Activated T-cell treated with anti-CD3 and anti-CD28 coated beads, Interleukin-2, amount 50 U/mL, for 48 hours (primary cell): Measurements from ENCODE around the gene DBF4B.

Experiments used
- DNase-seq, 2 experiments: peaks; one replicate each; pipeline ENCODE4 v3.0.0-alpha.2; 2020

The DBF4B gene

GRCh38 chr17:44760474-44761308 lies 52.2 kb downstream of the DBF4B start:
- DNase-seq: no peak

GRCh38 chr17:44761932-44762810 lies 53.7 kb downstream of the DBF4B start:
- no peak for DNase-seq

DNA sequence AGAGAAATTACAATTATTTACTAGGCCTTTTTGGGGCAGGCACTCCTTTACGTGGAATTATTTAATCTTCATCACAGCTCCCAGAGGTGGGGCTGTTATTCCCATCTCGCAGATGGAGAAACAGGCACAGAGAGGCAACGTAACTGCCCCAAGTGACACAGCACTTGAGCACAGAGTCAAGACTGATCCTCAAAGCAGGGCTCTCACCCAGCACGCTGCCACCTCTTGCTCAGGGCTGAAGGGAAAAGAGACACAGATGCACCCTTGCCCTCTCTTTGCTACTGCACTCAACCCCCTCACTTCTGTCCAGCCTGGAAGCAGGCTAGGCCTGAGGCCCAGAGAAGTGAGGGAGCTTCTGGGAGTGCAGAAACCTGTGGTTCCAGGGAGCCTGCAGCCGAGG lies 54.7 kb downstream of the DBF4B start:
- no peak for DNase-seq

DNA sequence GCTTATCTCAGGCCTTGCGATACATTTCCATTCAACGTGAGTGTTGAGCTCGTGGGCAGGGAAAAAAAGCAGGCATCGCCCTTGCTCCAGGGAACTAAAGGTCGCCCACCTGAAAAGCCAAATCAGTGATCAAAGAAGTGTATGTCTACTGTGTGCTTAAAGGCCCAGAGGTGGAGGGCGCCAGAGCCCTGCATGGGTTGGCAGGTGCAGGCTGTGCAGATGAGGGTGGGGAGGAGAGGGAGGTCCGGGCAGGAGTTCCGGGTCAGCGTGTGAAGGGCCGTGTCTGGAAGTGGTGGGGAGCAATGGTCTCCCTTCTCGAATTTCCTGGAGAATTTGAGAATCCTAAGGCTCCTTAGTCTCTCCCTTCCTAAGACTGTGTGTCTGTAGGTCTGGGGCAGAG lies 57.5 kb downstream of the DBF4B start:
- DNase-seq: no peak

DNA sequence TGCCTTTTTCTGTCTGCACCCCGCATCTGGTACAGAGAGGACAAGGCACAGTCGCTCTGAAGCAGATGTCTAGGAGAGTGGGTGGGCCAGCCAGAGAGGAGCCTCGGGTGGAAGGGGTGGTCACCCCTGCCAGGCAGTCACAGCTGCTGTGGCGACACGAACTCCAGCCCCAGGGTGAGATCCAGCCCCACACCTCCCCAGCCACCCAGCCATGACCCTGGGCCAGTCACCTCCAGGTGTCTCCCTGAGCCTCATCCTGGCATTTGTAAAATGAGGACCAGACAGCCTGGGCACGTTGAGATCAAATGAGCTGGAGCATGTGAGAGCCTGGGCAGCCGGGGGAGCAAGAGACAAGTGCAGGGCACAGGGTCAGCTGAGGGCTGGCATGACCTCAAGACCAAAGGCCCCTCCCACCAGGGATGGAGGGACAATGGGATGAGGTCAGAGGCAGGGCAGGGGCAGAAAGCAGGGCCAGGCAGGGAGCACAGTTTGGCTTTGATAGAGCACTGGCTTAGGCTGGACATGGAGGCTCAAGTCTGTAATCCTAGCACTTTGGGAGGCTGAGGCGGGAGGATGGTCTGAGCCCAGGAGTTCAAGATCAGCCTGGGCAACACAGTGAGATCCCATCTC lies 58.1 kb downstream of the DBF4B start:
- DNase-seq: no peak

- no peak for DNase-seq
Observed at GRCh38 chr17:44767493-44767892, 59.0 kb downstream of the DBF4B start.

DNA sequence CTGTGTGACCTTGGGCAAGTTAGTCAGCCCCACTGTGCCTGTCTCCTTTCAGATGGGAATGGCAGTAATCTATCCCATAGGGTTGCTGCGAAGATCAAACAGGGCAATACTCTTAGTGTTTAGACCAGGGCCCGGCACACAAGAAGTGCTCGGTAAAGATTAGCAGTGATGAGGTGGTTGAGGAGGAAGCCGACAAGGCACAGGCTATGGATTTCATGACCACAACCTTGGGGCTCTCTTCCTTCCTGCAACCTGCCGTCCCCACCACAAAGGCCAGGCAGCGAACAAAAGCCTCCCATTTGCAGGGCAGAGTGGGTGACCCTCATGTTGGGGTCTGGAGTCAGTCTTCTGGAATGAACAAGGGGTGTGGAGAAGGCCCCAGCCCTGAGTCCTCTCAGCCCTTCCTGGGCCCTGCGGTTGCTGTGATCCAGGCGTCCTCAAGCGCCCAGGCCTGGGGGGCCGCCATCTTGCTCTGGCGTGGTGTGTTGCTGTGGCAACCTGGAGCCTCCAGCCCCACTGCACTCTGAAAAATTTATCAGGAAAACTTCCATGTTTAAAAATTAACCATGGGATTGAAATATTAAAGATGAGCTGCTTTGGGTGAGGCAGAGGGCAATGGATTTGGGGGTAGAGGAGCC lies 60.2 kb downstream of the DBF4B start:
- DNase-seq: no peak

- no peak for DNase-seq
Observed at GRCh38 chr17:44769230-44769629, 60.8 kb downstream of the DBF4B start.

GRCh38 chr17:44769647-44770084 lies 61.2 kb downstream of the DBF4B start:
- no peak for DNase-seq

DNA sequence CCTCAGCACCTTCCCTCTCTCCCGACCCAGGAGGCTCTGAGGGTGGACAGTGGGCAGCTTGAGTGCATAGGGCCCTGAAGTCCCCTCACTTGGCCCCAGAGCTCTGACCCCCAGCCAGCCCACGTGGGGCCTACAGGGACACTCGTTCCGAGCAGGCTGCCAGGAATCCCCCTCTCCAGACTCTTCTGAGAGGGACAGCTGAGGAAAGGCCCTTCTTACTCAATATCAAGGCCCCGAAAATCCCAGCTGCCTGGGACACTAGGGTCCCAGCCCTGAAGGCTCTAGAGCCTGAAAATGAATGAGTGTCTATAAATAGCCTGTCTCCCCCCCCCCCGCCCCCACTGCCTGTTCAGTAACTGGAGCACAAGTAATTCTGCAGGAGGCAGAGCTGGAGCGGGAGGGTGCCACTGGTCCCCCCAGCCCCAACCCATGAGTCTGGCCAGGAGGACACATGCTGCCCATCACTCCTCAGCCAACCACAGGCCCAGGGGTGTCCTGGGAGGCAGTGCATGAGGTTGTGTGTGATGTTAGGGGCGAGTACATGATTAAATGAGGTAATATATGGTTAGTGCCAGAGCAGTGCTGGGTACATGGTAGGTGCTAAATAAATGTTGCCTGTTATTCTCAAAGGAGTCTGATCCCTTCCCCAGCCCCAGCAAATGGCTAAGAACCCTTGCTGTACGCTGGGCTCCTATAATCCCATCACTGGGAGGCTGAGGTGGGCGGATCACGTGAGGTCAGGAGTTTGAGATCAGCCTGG lies 61.9 kb downstream of the DBF4B start:
- no peak for DNase-seq

DNA sequence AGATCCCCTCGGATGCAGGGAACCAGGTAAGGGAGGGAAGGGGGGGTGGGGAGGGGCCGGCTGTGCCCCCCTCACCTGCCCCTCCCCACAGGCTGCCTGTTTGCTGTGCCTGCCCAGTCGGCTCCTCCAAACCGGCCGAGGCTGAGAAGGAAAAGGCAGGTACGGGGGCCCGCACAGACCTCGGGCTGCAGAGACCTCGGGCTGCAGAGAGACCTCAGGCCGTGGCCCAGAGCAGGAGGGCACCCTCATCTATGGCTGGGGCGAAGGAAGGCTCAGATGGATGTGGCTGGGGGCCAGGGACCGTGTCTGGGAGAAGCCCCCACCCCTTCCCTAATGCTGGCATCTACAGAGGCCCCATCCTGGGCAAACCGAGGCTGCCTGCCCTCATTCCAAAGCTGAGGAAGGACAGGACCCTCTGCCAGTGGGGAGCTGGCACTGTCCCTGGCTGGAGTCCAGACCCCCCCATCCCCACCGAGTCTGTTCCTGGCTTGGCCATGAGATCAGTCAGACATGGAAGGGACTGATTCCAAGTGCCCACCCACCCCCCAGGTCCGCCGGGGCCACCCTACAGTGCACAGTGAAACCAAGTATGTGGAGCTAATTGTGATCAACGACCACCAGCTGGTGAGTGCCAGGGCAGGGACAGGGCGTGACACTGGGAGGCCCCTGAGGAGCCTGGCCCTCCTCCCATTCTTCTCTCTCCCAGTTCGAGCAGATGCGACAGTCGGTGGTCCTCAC lies 64.0 kb downstream of the DBF4B start:
- DNase-seq: no peak

DNA sequence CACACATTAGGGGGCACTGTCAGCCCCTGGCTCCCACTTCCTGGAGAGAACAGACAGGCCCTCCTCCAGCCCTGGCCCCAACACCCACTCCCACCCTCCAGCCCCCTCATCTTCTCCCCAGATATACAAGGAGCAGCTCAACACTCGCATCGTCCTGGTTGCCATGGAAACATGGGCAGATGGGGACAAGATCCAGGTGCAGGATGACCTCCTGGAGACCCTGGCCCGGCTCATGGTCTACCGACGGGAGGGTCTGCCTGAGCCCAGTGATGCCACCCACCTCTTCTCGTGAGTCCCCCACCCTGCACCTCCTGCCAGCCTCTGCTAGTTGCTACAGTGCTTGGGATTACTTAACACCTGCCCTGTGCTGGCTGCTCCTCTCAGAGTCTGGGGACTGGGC lies 64.7 kb downstream of the DBF4B start:
- DNase-seq: no peak

DNA sequence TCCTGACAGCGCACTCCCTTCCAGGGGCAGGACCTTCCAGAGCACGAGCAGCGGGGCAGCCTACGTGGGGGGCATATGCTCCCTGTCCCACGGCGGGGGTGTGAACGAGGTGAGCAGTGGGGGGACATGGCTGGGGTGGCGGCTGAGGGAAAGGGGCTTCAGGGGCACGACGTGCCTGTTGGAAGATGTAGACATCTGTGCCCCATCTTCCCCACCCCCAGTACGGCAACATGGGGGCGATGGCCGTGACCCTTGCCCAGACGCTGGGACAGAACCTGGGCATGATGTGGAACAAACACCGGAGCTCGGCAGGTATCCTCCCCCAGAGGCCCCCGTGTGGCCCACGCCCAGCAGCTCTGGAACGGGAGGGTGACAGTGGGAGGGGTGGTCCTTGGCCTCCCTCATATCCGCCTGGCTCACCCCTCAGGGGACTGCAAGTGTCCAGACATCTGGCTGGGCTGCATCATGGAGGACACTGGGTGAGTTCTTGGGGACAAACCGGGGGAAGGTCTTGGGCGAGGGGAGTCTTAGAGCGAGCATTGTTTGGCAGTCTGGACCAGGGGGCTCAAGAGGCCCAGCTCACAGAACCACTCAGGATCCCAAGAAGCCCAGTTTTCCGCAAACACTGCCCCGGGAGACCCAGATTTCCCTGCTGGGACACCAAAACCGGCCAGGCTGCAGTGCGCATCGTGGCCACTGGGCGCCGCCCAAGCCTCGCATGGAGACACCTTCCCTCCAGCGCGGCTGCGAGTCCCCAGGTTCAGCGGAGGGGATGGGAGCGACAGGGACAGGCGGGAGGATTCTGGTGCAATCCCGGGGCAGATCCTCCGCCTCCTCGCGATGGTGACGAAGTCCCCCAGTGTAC lies 66.0 kb downstream of the DBF4B start:
- peak; percentile 95 to 97 for DNase-seq

- DNase-seq: peak; percentile 99
Observed at GRCh38 chr17:44775136-44775837, 66.8 kb downstream of the DBF4B start.

- no peak for DNase-seq
Observed at GRCh38 chr17:44775838-44776621, 67.6 kb downstream of the DBF4B start.

DNA sequence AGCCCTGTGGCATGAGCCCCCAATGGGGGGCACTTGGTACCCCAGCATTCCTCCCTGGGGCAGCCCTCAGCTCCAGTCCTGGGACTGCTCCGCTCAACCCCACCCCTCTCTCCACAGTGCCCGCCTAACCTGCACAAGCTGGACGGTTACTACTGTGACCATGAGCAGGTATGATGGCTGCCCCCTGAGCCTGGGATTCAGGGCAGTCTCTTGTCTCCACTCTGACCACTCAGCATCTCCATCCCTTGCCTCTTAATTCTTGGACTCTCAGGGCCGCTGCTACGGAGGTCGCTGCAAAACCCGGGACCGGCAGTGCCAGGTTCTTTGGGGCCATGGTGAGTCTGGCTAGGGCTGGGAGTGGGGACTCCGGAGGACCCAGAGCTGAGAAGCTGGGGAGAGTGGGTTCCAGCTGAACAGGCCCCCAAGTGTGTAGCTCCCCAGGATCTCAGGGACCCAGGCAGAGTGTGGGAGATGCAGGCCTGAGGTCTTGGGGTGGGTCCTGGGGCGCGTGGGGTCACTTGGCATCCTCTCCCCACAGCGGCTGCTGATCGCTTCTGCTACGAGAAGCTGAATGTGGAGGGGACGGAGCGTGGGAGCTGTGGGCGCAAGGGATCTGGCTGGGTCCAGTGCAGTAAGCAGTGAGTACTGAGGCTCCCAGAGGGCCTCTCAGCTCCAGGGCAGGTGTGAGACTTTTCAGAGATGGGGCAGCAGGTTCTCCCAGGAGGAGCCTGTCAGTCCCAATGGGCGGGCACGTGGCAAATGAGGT lies 68.3 kb downstream of the DBF4B start:
- DNase-seq: no peak

- DNase-seq: no peak
Observed at GRCh38 chr17:44777394-44778348, 69.2 kb downstream of the DBF4B start.
